Measurements from ENCODE around the gene PGLYRP4. TPM values are rescaled to one million over a fixed set of nuclear protein-coding genes. Genes with fewer than 3 reads are reported as not detected.

PGLYRP4 gene
- total and polyA plus RNA-seq, 2 experiments from 2014 or later = not detected

- H2AFZ ChIP-seq = no peak overlapping the region
- TF ChIP-seq EZH2phosphoT487 (IDR thresholded peaks at IDR 0.05; ENCODE audit: insufficient read depth, low read depth) (no peak), EZH2 (IDR thresholded peaks at IDR 0.05; ENCODE audit: insufficient read depth, poor library complexity, severe bottlenecking) (no peak)
- no peaks in the 10 kb centered on the region for H3K36me3 ChIP-seq (ENCODE audit: low read depth)
- peaks cover 21% of the 10 kb centered on the region for H3K27me3 ChIP-seq (replicated peaks; ENCODE audit: insufficient read depth)
- H3K4me2 ChIP-seq (ENCODE audit: unreplicated experiment) = no peak overlapping the region
- H3K9me2 ChIP-seq (ENCODE audit: insufficient read depth) = no peaks in the 10 kb centered on the region
- H3K9me3 ChIP-seq (ENCODE audit: low read depth) = no peaks in the 10 kb centered on the region
- no peaks in the 10 kb centered on the region for H3F3A ChIP-seq (ENCODE audit: insufficient read depth)
- no peaks in the 10 kb centered on the region for H3K4me1 ChIP-seq (ENCODE audit: insufficient read depth)
- no peak overlapping the region for H3K4me3 ChIP-seq
- H3K27ac ChIP-seq = no peak overlapping the region
- no peak for DNase-seq
- 1 to 6% methylated on average over 5 of the region's 5 CpGs for WGBS, 2 experiments (ENCODE audit: low coverage in 1 of 2, low lambda C conversion rate in 2 of 2, missing lambda C conversion rate in 2 of 2)
- H3K79me2 ChIP-seq (ENCODE audit: insufficient read depth) = no peaks in the 10 kb centered on the region
- no peak overlapping the region for H3K9ac ChIP-seq
- H4K20me1 ChIP-seq (ENCODE audit: insufficient read depth) = no peaks in the 10 kb centered on the region
- in situ Hi-C loops (cut with MboI) = no loop called here
Measured at GRCh38 chr1:153302308-153302707, 46.3 kb downstream of the PGLYRP4 start.

GRCh38 chr1:153293851-153294250 is 54.8 kb downstream of the PGLYRP4 start:
- Histone ChIP-seq H3K9me3 (ENCODE audit: low read depth) (no peaks in the 10 kb centered on the region), H2AFZ (no peak overlapping the region), H4K20me1 (ENCODE audit: insufficient read depth) (no peaks in the 10 kb centered on the region), H3F3A (ENCODE audit: insufficient read depth) (no peaks in the 10 kb centered on the region), H3K27ac (no peak overlapping the region), H3K9ac (no peak overlapping the region), H3K79me2 (ENCODE audit: insufficient read depth) (no peaks in the 10 kb centered on the region), H3K27me3 (replicated peaks; ENCODE audit: insufficient read depth) (0 out of 2 replicates have a peak, but pooled peaks cover 4% of the 10 kb centered on the region), H3K9me2 (ENCODE audit: insufficient read depth) (no peaks in the 10 kb centered on the region), H3K36me3 (ENCODE audit: low read depth) (no peaks in the 10 kb centered on the region), H3K4me3 (no peak overlapping the region), H3K4me2 (ENCODE audit: unreplicated experiment) (no peak overlapping the region), H3K4me1 (ENCODE audit: insufficient read depth) (no peaks in the 10 kb centered on the region)
- no peak for DNase-seq
- TF ChIP-seq EZH2 (IDR thresholded peaks at IDR 0.05; ENCODE audit: insufficient read depth, poor library complexity, severe bottlenecking) (no peak), EZH2phosphoT487 (IDR thresholded peaks at IDR 0.05; ENCODE audit: insufficient read depth, low read depth) (no peak)
- in situ Hi-C loops (cut with MboI) = no loop called here
- WGBS, 2 experiments (ENCODE audit: low coverage in 1 of 2, low lambda C conversion rate in 2 of 2, missing lambda C conversion rate in 2 of 2) = 27 to 37% methylated on average over 9 of the region's 9 CpGs

DNA sequence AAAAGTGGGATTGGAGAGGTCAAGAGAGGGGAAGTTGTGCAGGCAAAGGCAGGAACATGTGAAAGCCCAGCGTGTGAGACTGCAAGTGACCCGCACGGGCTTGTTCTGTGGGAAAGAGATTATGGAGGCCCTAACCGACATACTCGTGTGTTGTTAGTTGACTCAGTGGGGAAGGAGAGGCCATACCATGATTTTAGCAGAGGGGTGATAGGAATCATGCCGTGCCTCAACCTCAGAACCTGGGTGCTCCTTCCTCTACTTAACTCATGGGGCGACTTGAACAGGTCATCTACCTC is 55.2 kb downstream of the PGLYRP4 start:
- no peak overlapping the region for H3K27ac ChIP-seq
- 48 to 50% methylated on average over 7 of the region's 7 CpGs for WGBS, 2 experiments (ENCODE audit: low coverage in 1 of 2, low lambda C conversion rate in 2 of 2, missing lambda C conversion rate in 2 of 2)
- H3K9me2 ChIP-seq (ENCODE audit: insufficient read depth) = no peaks in the 10 kb centered on the region
- H3K9me3 ChIP-seq (ENCODE audit: low read depth) = no peaks in the 10 kb centered on the region
- H3K36me3 ChIP-seq (ENCODE audit: low read depth) = no peaks in the 10 kb centered on the region
- H3K79me2 ChIP-seq (ENCODE audit: insufficient read depth) = no peaks in the 10 kb centered on the region
- H3F3A ChIP-seq (ENCODE audit: insufficient read depth) = no peaks in the 10 kb centered on the region
- 0 out of 2 replicates have a peak, but pooled peaks cover 4% of the 10 kb centered on the region for H3K27me3 ChIP-seq (replicated peaks; ENCODE audit: insufficient read depth)
- no peaks in the 10 kb centered on the region for H3K4me1 ChIP-seq (ENCODE audit: insufficient read depth)
- no peak overlapping the region for H3K9ac ChIP-seq
- no peaks in the 10 kb centered on the region for H4K20me1 ChIP-seq (ENCODE audit: insufficient read depth)
- no peak for DNase-seq
- in situ Hi-C loops (cut with MboI) = no loop called here
- no peak overlapping the region for H3K4me2 ChIP-seq (ENCODE audit: unreplicated experiment)
- no peak overlapping the region for H3K4me3 ChIP-seq
- TF ChIP-seq EZH2phosphoT487 (IDR thresholded peaks at IDR 0.05; ENCODE audit: insufficient read depth, low read depth) (no peak), EZH2 (IDR thresholded peaks at IDR 0.05; ENCODE audit: insufficient read depth, poor library complexity, severe bottlenecking) (no peak)
- H2AFZ ChIP-seq = no peak overlapping the region

DNA sequence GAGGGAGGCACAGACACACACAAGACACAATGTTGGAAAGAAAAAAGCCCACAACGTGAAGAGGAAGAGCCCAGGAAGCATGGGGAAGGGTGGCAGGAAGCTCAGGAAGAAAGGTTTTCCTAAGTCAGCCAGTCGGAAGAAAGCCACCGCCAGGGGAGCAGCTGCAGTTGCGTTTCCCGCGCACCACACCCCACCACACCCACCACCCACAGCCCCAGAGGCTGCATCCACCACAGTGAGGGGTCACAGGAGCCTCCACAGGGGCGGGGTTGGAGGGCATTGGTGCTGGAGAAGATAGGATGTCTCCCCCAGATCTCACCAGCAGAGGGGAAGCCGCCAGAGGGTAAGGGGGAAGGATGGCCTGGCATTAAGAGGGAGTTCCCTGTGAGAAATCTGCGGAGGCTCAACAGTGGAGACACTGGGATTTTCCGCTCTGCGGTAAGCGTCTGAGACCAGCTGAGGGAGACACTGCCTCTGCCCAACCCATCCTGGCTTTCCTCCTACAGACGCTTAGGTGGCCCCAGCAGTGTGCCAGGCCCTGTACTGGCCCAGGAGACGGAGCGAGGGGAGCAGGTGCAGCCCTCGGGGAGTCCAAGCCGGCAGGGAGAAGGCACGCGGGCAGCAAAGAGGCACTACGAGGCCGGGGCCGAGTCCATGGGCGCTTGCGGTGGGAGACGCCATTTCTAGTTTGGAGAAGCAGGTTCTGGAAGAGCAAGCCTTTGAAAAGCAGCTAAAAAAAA is 55.7 kb downstream of the PGLYRP4 start:
- Histone ChIP-seq H3K36me3 (ENCODE audit: low read depth) (no peaks in the 10 kb centered on the region), H3K9ac (no peak overlapping the region), H3K4me1 (ENCODE audit: insufficient read depth) (no peaks in the 10 kb centered on the region), H3K4me3 (no peak overlapping the region), H3K4me2 (ENCODE audit: unreplicated experiment) (no peak overlapping the region), H3K9me3 (ENCODE audit: low read depth) (no peaks in the 10 kb centered on the region), H3K9me2 (ENCODE audit: insufficient read depth) (no peaks in the 10 kb centered on the region), H3K79me2 (ENCODE audit: insufficient read depth) (no peaks in the 10 kb centered on the region), H3K27ac (no peak overlapping the region), H3F3A (ENCODE audit: insufficient read depth) (no peaks in the 10 kb centered on the region), H3K27me3 (replicated peaks; ENCODE audit: insufficient read depth) (0 out of 2 replicates have a peak, but pooled peaks cover 4% of the 10 kb centered on the region), H2AFZ (no peak overlapping the region), H4K20me1 (ENCODE audit: insufficient read depth) (no peaks in the 10 kb centered on the region)
- TF ChIP-seq EZH2 (IDR thresholded peaks at IDR 0.05; ENCODE audit: insufficient read depth, poor library complexity, severe bottlenecking) = no peak
- TF ChIP-seq EZH2phosphoT487 (IDR thresholded peaks at IDR 0.05; ENCODE audit: insufficient read depth, low read depth) = no peak
- no peak for DNase-seq
- WGBS, 2 experiments (ENCODE audit: low coverage in 1 of 2, low lambda C conversion rate in 2 of 2, missing lambda C conversion rate in 2 of 2) = 65 to 69% methylated on average over 24 to 25 of the region's 25 CpGs
- in situ Hi-C loops (cut with MboI) = no loop called here
